HEK293 (cell line): ENCODE results near the gene C2orf74.

Experiments used
- CTCF ChIA-PET: fragments of 350-600 bp; formaldehyde crosslinking; extraction: SDS; loops from one replicate; lab custom pipeline; 2021; ENCODE audit warnings: antibody characterized with exemption; lab: Yijun Ruan, JAX
- POLR2A ChIA-PET: fragments of 300-600 bp; formaldehyde crosslinking; extraction: SDS; loops from one replicate; lab custom pipeline; 2020; ENCODE audit warnings: antibody characterized with exemption, inconsistent platforms; lab: Yijun Ruan, JAX
- H3K27ac ChIP-seq: fragments of 200-500 bp; sonication (Bioruptor generic); 2 replicates; pipeline ENCODE4 v1.5.1; 2014; ENCODE audit warnings: low read depth, low read length, control low read depth, inconsistent platforms; ENCODE audit errors: extremely low read depth
- H3K36me3 ChIP-seq, 2 experiments: fragments of 200-500 bp in 1 of 2; sonication (Bioruptor generic) in 1 of 2; 1 replicate in 1 of 2; 2 replicates in 1 of 2; pipeline ENCODE4 v1.5.1; 2014 to 2017; ENCODE audit warnings: inconsistent platforms in 2 of 2, low read length in 2 of 2; ENCODE audit not compliant: control insufficient read depth in 2 of 2, insufficient read depth in 1 of 2
- H3K4me1 ChIP-seq: fragments of 200-500 bp; sonication (Bioruptor generic); 2 replicates; pipeline ENCODE4 v1.5.1; 2014; ENCODE audit warnings: mild to moderate bottlenecking, low read length, inconsistent platforms; ENCODE audit not compliant: control insufficient read depth, insufficient read depth
- H3K4me3 ChIP-seq: 2 replicates; pipeline ENCODE4 v1.5.1; 2011; ENCODE audit warnings: low read depth, mild to moderate bottlenecking, control low read depth, low read length, moderate library complexity
- H3K9me3 ChIP-seq: fragments of 200-500 bp; sonication (Bioruptor generic); 2 replicates; pipeline ENCODE4 v1.5.1; 2014; ENCODE audit warnings: low read depth, low read length, inconsistent platforms; ENCODE audit not compliant: control insufficient read depth, insufficient read depth
- PRDM1 ChIP-seq: fragments of 450-650 bp; formaldehyde crosslinking; IDR thresholded peaks from 2 replicates; pipeline ENCODE4; 2016; ENCODE audit warnings: missing biosample characterization, missing genetic modification characterization
- REPIN1 ChIP-seq: fragments of 450-650 bp; formaldehyde crosslinking; IDR thresholded peaks from 2 replicates; pipeline ENCODE4 v1.5.1; 2017; ENCODE audit warnings: missing biosample characterization, missing genetic modification characterization, low read depth
- SCRT2 ChIP-seq: fragments of 450-650 bp; formaldehyde crosslinking; IDR thresholded peaks from 2 replicates; pipeline ENCODE4 v1.5.1; 2016; ENCODE audit warnings: missing biosample characterization, missing genetic modification characterization
- ZBTB17 ChIP-seq: fragments of 450-650 bp; formaldehyde crosslinking; IDR thresholded peaks from 2 replicates; pipeline ENCODE4 v1.5.1; 2016; ENCODE audit warnings: missing biosample characterization, missing genetic modification characterization
- ZBTB7A ChIP-seq: fragments of 450-650 bp; formaldehyde crosslinking; IDR thresholded peaks from 2 replicates; pipeline ENCODE4 v1.5.1; 2016; ENCODE audit warnings: low read depth, missing biosample characterization, missing genetic modification characterization
- ZNF10 ChIP-seq: fragments of 450-650 bp; formaldehyde crosslinking; IDR thresholded peaks from 2 replicates; pipeline ENCODE4 v1.5.1; 2017; ENCODE audit warnings: missing biosample characterization, missing genetic modification characterization
- ZNF223 ChIP-seq: fragments of 450-650 bp; formaldehyde crosslinking; IDR thresholded peaks from 2 replicates; pipeline ENCODE4 v1.5.1; 2016; ENCODE audit warnings: missing biosample characterization, missing genetic modification characterization
- ZNF335 ChIP-seq: fragments of 450-650 bp; formaldehyde crosslinking; conservative IDR thresholded peaks from 2 replicates; pipeline ENCODE4 v1.5.1; 2016; ENCODE audit warnings: missing biosample characterization, missing genetic modification characterization
- ZNF366 ChIP-seq: fragments of 450-650 bp; formaldehyde crosslinking; conservative IDR thresholded peaks from 2 replicates; pipeline ENCODE4 v1.5.1; 2016; ENCODE audit warnings: missing biosample characterization, missing genetic modification characterization
- ZNF654 ChIP-seq: fragments of 450-650 bp; formaldehyde crosslinking; IDR thresholded peaks from 2 replicates; pipeline ENCODE4 v1.5.1; 2016; ENCODE audit warnings: low read depth, missing biosample characterization, missing genetic modification characterization
- ZNF660 ChIP-seq: fragments of 450-650 bp; IDR thresholded peaks from 2 replicates; pipeline ENCODE4 v1.5.1; 2018; ENCODE audit warnings: missing biosample characterization, mild to moderate bottlenecking, missing genetic modification characterization
- TF ChIP-seq, protein P1 (sequence below): fragments of 450-650 bp; formaldehyde crosslinking; IDR thresholded peaks from 2 replicates; pipeline ENCODE4 v1.5.1; 2017; ENCODE audit warnings: missing biosample characterization, missing genetic modification characterization
- TF ChIP-seq, protein P2 (sequence below): fragments of 450-650 bp; formaldehyde crosslinking; IDR thresholded peaks from 2 replicates; pipeline ENCODE4 v1.5.1; 2016; ENCODE audit warnings: missing biosample characterization, missing genetic modification characterization
- TF ChIP-seq, protein P3 (sequence below): fragments of 450-650 bp; formaldehyde crosslinking; IDR thresholded peaks from 2 replicates; pipeline ENCODE4 v1.5.1; 2016; ENCODE audit warnings: missing biosample characterization, missing genetic modification characterization

The C2orf74 gene

DNA sequence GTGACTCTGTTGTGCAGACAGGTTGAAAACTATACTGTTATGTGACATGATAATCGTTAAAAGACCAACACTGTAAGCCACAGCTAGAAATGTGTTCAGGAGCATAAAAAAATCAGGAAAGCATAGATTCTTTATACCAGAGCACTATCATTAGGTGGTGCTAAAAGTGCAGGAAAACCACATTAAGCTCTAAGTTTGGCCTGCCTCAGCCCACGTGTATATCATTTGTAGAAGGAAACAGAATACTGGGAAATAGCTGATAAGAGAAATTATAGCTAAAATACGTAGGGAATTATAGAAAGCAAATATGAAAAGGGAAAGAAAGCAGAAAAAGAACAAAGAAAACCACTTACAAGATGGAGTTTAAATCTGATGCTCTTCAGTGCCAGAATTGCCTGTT lies 26.5 kb upstream of the C2orf74 start:
- no peak overlapping the region for H3K4me3 ChIP-seq
- no peaks in the 10 kb centered on the region; a peak in 1 of 3 replicates for H3K36me3 ChIP-seq
- H3K4me1 ChIP-seq = no peaks in the 10 kb centered on the region
- H3K27ac ChIP-seq = no peak overlapping the region
- ChIA-PET POLR2A (interaction anchor here (1.1 kb wide), 1 partner anchor 41 kb away, joined by 3 read pairs; no protein-coding TSS in a partner anchor), CTCF (interaction anchor here (0.6 to 1.6 kb wide), 8 partner anchors 8 to 777 kb away, joined by 3 to 6 read pairs (median 3); no protein-coding TSS in a partner anchor)
- no peaks in the 10 kb centered on the region for H3K9me3 ChIP-seq
- TF ChIP-seq, protein P1, sequence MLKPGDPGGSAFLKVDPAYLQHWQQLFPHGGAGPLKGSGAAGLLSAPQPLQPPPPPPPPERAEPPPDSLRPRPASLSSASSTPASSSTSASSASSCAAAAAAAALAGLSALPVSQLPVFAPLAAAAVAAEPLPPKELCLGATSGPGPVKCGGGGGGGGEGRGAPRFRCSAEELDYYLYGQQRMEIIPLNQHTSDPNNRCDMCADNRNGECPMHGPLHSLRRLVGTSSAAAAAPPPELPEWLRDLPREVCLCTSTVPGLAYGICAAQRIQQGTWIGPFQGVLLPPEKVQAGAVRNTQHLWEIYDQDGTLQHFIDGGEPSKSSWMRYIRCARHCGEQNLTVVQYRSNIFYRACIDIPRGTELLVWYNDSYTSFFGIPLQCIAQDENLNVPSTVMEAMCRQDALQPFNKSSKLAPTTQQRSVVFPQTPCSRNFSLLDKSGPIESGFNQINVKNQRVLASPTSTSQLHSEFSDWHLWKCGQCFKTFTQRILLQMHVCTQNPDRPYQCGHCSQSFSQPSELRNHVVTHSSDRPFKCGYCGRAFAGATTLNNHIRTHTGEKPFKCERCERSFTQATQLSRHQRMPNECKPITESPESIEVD (tag by site-specific recombination) = peak; percentile 50; the same call in 1 of the 2 replicates
- TF ChIP-seq ZNF660 (tag by site-specific recombination) (no peak), PRDM1 (tag by site-specific recombination) (peak; percentile 58; the same call in 1 of the 2 replicates), ZNF335 (tag by site-specific recombination) (0 out of 2 replicates have a peak, but pooled peaks have one; percentile 18), ZNF654 (tag by site-specific recombination) (peak; percentile 71), ZNF223 (no peak), ZBTB17 (tag by site-specific recombination) (0 out of 2 replicates have a peak, but pooled peaks have one; percentile 25), ZNF10 (tag by site-specific recombination) (no peak), ZBTB7A (tag by site-specific recombination) (no peak)
- TF ChIP-seq, protein P2, sequence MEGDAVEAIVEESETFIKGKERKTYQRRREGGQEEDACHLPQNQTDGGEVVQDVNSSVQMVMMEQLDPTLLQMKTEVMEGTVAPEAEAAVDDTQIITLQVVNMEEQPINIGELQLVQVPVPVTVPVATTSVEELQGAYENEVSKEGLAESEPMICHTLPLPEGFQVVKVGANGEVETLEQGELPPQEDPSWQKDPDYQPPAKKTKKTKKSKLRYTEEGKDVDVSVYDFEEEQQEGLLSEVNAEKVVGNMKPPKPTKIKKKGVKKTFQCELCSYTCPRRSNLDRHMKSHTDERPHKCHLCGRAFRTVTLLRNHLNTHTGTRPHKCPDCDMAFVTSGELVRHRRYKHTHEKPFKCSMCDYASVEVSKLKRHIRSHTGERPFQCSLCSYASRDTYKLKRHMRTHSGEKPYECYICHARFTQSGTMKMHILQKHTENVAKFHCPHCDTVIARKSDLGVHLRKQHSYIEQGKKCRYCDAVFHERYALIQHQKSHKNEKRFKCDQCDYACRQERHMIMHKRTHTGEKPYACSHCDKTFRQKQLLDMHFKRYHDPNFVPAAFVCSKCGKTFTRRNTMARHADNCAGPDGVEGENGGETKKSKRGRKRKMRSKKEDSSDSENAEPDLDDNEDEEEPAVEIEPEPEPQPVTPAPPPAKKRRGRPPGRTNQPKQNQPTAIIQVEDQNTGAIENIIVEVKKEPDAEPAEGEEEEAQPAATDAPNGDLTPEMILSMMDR (tag by site-specific recombination) = 0 out of 2 replicates have a peak, but pooled peaks have one; percentile 41

DNA sequence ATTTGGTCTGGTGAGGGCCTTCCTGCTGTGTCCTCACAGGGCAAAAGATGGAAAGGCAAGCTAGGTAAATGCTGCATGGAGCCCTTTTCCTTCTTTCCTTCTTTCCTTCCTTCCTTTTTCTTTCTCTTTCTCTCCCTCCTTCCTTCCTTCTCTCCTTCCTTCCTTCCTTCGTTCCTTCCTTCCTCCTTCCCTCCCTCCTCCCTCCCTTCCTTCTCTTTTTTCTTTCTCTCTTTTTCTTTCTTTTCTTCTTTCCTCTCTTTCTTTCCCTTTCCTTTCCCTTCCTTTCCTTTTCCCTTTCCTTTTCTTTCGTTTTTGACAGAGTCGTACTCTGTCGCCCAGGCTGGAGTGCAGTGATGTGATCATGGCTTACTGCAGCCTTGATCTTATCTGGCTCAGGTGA lies 23.1 kb upstream of the C2orf74 start:
- Histone ChIP-seq H3K4me1 (no peaks in the 10 kb centered on the region), H3K4me3 (no peak overlapping the region), H3K27ac (no peak overlapping the region), H3K36me3 (peaks cover 0 to 3% of the 10 kb centered on the region in 2 experiments; a peak in 2 of 3 replicates), H3K9me3 (no peaks in the 10 kb centered on the region)
- ChIA-PET POLR2A (interaction anchor here (0.5 kb wide), 1 partner anchor 47 kb away, joined by 3 read pairs; no protein-coding TSS in a partner anchor), CTCF (no interaction called here)
- TF ChIP-seq ZNF366 (tag by site-specific recombination) = peak; percentile 91
- no peak for TF ChIP-seq ZNF223
- peak; percentile 94 for TF ChIP-seq PRDM1 (tag by site-specific recombination)

DNA sequence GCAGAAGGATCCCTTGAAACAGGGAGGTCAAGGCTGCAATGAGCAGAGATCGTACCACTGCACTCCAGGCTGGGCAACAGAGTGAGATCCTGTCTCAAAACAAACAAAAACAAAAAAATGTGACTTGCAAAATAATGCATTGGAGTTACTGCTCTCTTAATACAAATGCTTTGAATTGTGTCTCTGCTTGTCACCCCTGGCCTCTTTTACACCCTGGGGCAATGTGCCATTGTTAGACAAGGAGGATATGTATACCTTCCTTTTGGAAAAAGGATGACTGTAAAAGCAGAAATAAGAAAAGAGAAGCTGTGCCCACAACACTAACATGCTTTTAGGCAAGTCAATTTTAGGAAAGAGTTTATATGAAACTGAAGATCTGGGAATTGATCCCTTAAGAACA lies 20.8 kb upstream of the C2orf74 start:
- no peaks in the 10 kb centered on the region for H3K4me1 ChIP-seq
- ChIA-PET POLR2A (no interaction called here), CTCF (no interaction called here)
- H3K9me3 ChIP-seq = no peaks in the 10 kb centered on the region
- peaks cover 0 to 3% of the 10 kb centered on the region in 2 experiments; a peak in 2 of 3 replicates for H3K36me3 ChIP-seq
- H3K4me3 ChIP-seq = no peak overlapping the region
- TF ChIP-seq, protein P2 (tag by site-specific recombination) = no peak
- TF ChIP-seq SCRT2 = no peak
- TF ChIP-seq, protein P3, sequence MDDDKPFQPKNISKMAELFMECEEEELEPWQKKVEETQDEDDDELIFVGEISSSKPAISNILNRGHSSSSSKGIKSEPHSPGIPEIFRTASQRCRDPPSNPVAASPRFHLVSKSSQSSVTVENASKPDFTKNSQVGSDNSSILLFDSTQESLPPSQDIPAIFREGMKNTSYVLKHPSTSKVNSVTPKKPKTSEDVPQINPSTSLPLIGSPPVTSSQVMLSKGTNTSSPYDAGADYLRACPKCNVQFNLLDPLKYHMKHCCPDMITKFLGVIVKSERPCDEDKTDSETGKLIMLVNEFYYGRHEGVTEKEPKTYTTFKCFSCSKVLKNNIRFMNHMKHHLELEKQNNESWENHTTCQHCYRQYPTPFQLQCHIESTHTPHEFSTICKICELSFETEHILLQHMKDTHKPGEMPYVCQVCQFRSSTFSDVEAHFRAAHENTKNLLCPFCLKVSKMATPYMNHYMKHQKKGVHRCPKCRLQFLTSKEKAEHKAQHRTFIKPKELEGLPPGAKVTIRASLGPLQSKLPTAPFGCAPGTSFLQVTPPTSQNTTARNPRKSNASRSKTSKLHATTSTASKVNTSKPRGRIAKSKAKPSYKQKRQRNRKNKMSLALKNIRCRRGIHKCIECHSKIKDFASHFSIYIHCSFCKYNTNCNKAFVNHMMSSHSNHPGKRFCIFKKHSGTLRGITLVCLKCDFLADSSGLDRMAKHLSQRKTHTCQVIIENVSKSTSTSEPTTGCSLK (tag by site-specific recombination) = no peak
- TF ChIP-seq REPIN1 = no peak
- H3K27ac ChIP-seq = no peak overlapping the region
